H9 (cell line): Measurements from ENCODE around the gene AK9. TPM values are rescaled to one million over a fixed set of nuclear protein-coding genes. Genes with fewer than 3 reads are reported as not detected.

ENCODE experiments used
- DNase-seq: peaks from one replicate; pipeline ENCODE4 v3.0.0-alpha.2; 2017
- H2AFZ ChIP-seq: one replicate; pipeline ENCODE4 v1.6.1; 2013; ENCODE audit warnings: mild to moderate bottlenecking, low read length, control low read depth, moderate library complexity
- H2AK5ac ChIP-seq: 2 replicates; pipeline ENCODE4 v1.6.1; 2013; ENCODE audit warnings: low read length, control low read depth, mixed read lengths; ENCODE audit not compliant: insufficient read length
- H2BK120ac ChIP-seq: one replicate; pipeline ENCODE4 v1.6.1; 2013; ENCODE audit warnings: low read depth, mild to moderate bottlenecking, low read length, control low read depth, inconsistent platforms; ENCODE audit not compliant: poor library complexity, severe bottlenecking
- H2BK12ac ChIP-seq: 2 replicates; pipeline ENCODE4 v1.6.1; 2013; ENCODE audit warnings: low read length, control low read depth, mixed read lengths, low read depth; ENCODE audit not compliant: insufficient read length
- H2BK15ac ChIP-seq: 2 replicates; pipeline ENCODE4 v1.6.1; 2013; ENCODE audit warnings: low read depth, low read length, control low read depth
- H2BK20ac ChIP-seq: one replicate; pipeline ENCODE4 v1.6.1; 2013; ENCODE audit warnings: low read depth, mild to moderate bottlenecking, low read length, control low read depth, inconsistent platforms; ENCODE audit not compliant: poor library complexity, severe bottlenecking
- H2BK5ac ChIP-seq: 2 replicates; pipeline ENCODE4 v1.6.1; 2013; ENCODE audit warnings: low read length, control low read depth, mixed read lengths; ENCODE audit not compliant: insufficient read length
- H3K14ac ChIP-seq: 2 replicates; pipeline ENCODE4 v1.6.1; 2013; ENCODE audit warnings: low read length, control low read depth; ENCODE audit not compliant: insufficient read depth
- H3K18ac ChIP-seq: 2 replicates; pipeline ENCODE4 v1.6.1; 2013; ENCODE audit warnings: low read depth, mild to moderate bottlenecking, mixed read lengths, low read length, control low read depth; ENCODE audit not compliant: insufficient read length
- H3K23ac ChIP-seq: 2 replicates; pipeline ENCODE4 v1.6.1; 2013; ENCODE audit warnings: low read length, control low read depth, mixed read lengths, low read depth; ENCODE audit not compliant: insufficient read length
- H3K23me2 ChIP-seq: 2 replicates; pipeline ENCODE4 v1.6.1; 2013; ENCODE audit warnings: low read depth, mild to moderate bottlenecking, mixed read lengths, low read length, control low read depth; ENCODE audit not compliant: insufficient read length, poor library complexity, severe bottlenecking
- H3K27ac ChIP-seq: 2 replicates; pipeline ENCODE4 v1.5.1; 2013; ENCODE audit warnings: low read length, control low read depth, mixed read lengths, low read depth; ENCODE audit not compliant: insufficient read length
- H3K27me3 ChIP-seq: 2 replicates; pipeline ENCODE4 v1.6.1; 2013; ENCODE audit warnings: low read length, control low read depth, inconsistent platforms; ENCODE audit not compliant: insufficient read depth
- H3K4ac ChIP-seq: 2 replicates; pipeline ENCODE4 v1.6.1; 2013; ENCODE audit warnings: low read depth, mild to moderate bottlenecking, control low read depth, inconsistent platforms, low read length, moderate library complexity
- H3K4me1 ChIP-seq: 2 replicates; pipeline ENCODE4 v1.6.1; 2013; ENCODE audit warnings: low read length, control low read depth, inconsistent platforms; ENCODE audit not compliant: insufficient read depth
- H3K4me2 ChIP-seq: 2 replicates; pipeline ENCODE4 v1.6.1; 2013; ENCODE audit warnings: low read length, control low read depth, mixed read lengths; ENCODE audit not compliant: insufficient read length, insufficient read depth
- H3K56ac ChIP-seq: 2 replicates; pipeline ENCODE4 v1.6.1; 2013; ENCODE audit warnings: low read depth, mild to moderate bottlenecking, mixed read lengths, low read length, control low read depth; ENCODE audit not compliant: insufficient read length
- H3K79me1 ChIP-seq: 2 replicates; pipeline ENCODE4 v1.6.1; 2013; ENCODE audit warnings: low read depth, mild to moderate bottlenecking, moderate library complexity, low read length, control low read depth, inconsistent platforms; ENCODE audit not compliant: insufficient read depth, poor library complexity, severe bottlenecking
- H3K79me2 ChIP-seq: 2 replicates; pipeline ENCODE4 v1.6.1; 2013; ENCODE audit warnings: low read length, control low read depth, inconsistent platforms; ENCODE audit not compliant: insufficient read depth
- H3K9ac ChIP-seq: 2 replicates; pipeline ENCODE4 v1.6.1; 2013; ENCODE audit warnings: low read length, control low read depth, mixed read lengths; ENCODE audit not compliant: insufficient read length; ENCODE audit errors: extremely low read depth
- H3K9me3 ChIP-seq: one replicate; pipeline ENCODE4 v1.6.1; 2013; ENCODE audit warnings: low read depth, low read length, inconsistent platforms; ENCODE audit not compliant: control insufficient read depth
- H3T11ph ChIP-seq: one replicate; pipeline ENCODE4 v1.6.1; 2013; ENCODE audit warnings: mild to moderate bottlenecking, low read length, control low read depth, inconsistent platforms
- H4K20me1 ChIP-seq: one replicate; pipeline ENCODE4 v1.6.1; 2013; ENCODE audit not compliant: control insufficient read depth, insufficient read length, insufficient read depth
- H4K5ac ChIP-seq: 2 replicates; pipeline ENCODE4 v1.6.1; 2013; ENCODE audit warnings: low read depth, mild to moderate bottlenecking, mixed read lengths, low read length, control low read depth; ENCODE audit not compliant: insufficient read length
- H4K8ac ChIP-seq: replicated peaks from 2 replicates; pipeline ENCODE4 v1.6.1; 2013; ENCODE audit warnings: low read length, control low read depth, mixed read lengths, low read depth; ENCODE audit not compliant: insufficient read length
- H4K91ac ChIP-seq: 2 replicates; pipeline ENCODE4 v1.6.1; 2013; ENCODE audit warnings: low read depth, mild to moderate bottlenecking, moderate library complexity, mixed read lengths, low read length, control low read depth; ENCODE audit not compliant: insufficient read length
- H3K27ac Mint-ChIP-seq, 3 experiments: 2 replicates in 2 of 3; 3 replicates in 1 of 3; pipeline ENCODE4 v1.8.0; 2020 to 2021; ENCODE audit warnings: mixed read lengths in 3 of 3, mild to moderate bottlenecking in 1 of 3, moderate library complexity in 1 of 3
- H3K27me3 Mint-ChIP-seq: 2 replicates; pipeline ENCODE4 v1.8.0; 2021; ENCODE audit warnings: low read depth, mild to moderate bottlenecking, moderate library complexity, mixed read lengths
- H3K36me3 Mint-ChIP-seq, 3 experiments: 2 replicates in 2 of 3; 3 replicates in 1 of 3; pipeline ENCODE4 v1.8.0; 2020 to 2021; ENCODE audit warnings: low read depth in 3 of 3, mixed read lengths in 3 of 3; ENCODE audit not compliant: insufficient read depth in 1 of 3
- H3K4me1 Mint-ChIP-seq, 2 experiments: 2 replicates each; pipeline ENCODE4 v1.8.0; 2020; ENCODE audit warnings: mixed read lengths in 2 of 2
- H3K4me3 Mint-ChIP-seq, 2 experiments: 2 replicates in 1 of 2; 3 replicates in 1 of 2; pipeline ENCODE4 v1.8.0; 2020 to 2021; ENCODE audit warnings: mild to moderate bottlenecking in 2 of 2, mixed read lengths in 2 of 2, moderate library complexity in 1 of 2
- H3K9me3 Mint-ChIP-seq, 2 experiments: 2 replicates in 1 of 2; 3 replicates in 1 of 2; pipeline ENCODE4 v1.8.0; 2020; ENCODE audit warnings: mild to moderate bottlenecking in 2 of 2, mixed read lengths in 2 of 2, moderate library complexity in 1 of 2
- CTCF ChIP-seq: fragments of 200-600 bp; sonication (generic); conservative IDR thresholded peaks from 3 replicates; pipeline ENCODE4 v1.8.0; 2021; ENCODE audit warnings: antibody characterized with exemption, mild to moderate bottlenecking
- WGBS: extraction: QIAGEN DNeasy Blood & Tissue Kit; methylation state at CpG from one replicate; pipeline ENCODE4 v1.1.7; 2013; ENCODE audit warnings: missing lambda C conversion rate, low lambda C conversion rate, mixed read lengths; ENCODE audit not compliant: insufficient read length; ENCODE audit errors: extremely low coverage; 5-methylcytosine and 5-hydroxymethylcytosine counted together
- total RNA-seq: library from RNA; stranded (reverse); gene quantifications from 2 replicates; pipeline ENCODE4 v1.2.1, GENCODE V29; 2021

The AK9 gene
- total RNA-seq, 1 experiment from 2014 or later, result 2.3 TPM

GRCh38 chr6:109477184-109477583, 213.8 kb downstream of the AK9 start:
- Histone ChIP-seq H3K56ac (no peak overlapping the region), H3T11ph (no peak overlapping the region), H4K20me1 (no peaks in the 10 kb centered on the region), H4K5ac (no peak overlapping the region), H4K91ac (no peak overlapping the region), H3K23ac (no peak overlapping the region), H3K9me3 (no peaks in the 10 kb centered on the region), H3K4me2 (no peak overlapping the region), H2BK15ac (no peak overlapping the region), H2AFZ (no peak overlapping the region), H3K9ac (no peak overlapping the region), H2BK12ac (no peak overlapping the region), H3K79me2 (peaks cover 29% of the 10 kb centered on the region; the same call in 1 of the 2 replicates), H2BK120ac (no peak overlapping the region), H4K8ac (no peak overlapping the region), H2BK5ac (no peak overlapping the region), H2AK5ac (no peak overlapping the region), H3K27ac (no peak overlapping the region), H3K23me2 (no peaks in the 10 kb centered on the region), H3K4ac (no peak overlapping the region), H3K4me1 (peaks cover 13% of the 10 kb centered on the region; the same call in 1 of the 2 replicates), H3K27me3 (no peaks in the 10 kb centered on the region), H3K18ac (no peak overlapping the region), H3K79me1 (peaks cover 2% of the 10 kb centered on the region), H2BK20ac (no peak overlapping the region), H3K14ac (no peak overlapping the region)
- Mint-ChIP-seq H3K4me1 (peaks cover 43 to 45% of the 10 kb centered on the region in 2 experiments), H3K9me3 (no peaks in the 10 kb centered on the region), H3K27ac (peak overlapping the region in 2 of 3 experiments; percentile 78 to 87; a peak in 2 of 7 replicates), H3K27me3 (no peaks in the 10 kb centered on the region), H3K36me3 (peaks cover 41 to 91% (median 86%) of the 10 kb centered on the region in 3 experiments), H3K4me3 (no peak overlapping the region)
- no peak for TF ChIP-seq CTCF
- no peak for DNase-seq
- WGBS, result no CpG with 5 or more reads among the region's 2 CpGs
